Brain microvascular endothelial cell (primary cell): ENCODE measurements around the gene GAL3ST3.

Experiments
- DNase-seq: peaks from one replicate; pipeline ENCODE4 v3.0.0-alpha.2; 2020
- H3K27ac ChIP-seq: fragments of 250-450 bp; sonication (Bioruptor Pico); 2 replicates; pipeline ENCODE4 v1.5.1; 2020; ENCODE audit warnings: mild to moderate bottlenecking, moderate library complexity
- H3K27me3 ChIP-seq: fragments of 250-450 bp; sonication (Bioruptor Pico); replicated peaks from 2 replicates; pipeline ENCODE4 v1.5.1; 2020; ENCODE audit warnings: mild to moderate bottlenecking
- H3K36me3 ChIP-seq: fragments of 250-450 bp; sonication (Bioruptor Pico); replicated peaks from 2 replicates; pipeline ENCODE4 v1.5.1; 2020; ENCODE audit warnings: mild to moderate bottlenecking
- H3K4me3 ChIP-seq: 2 replicates; pipeline ENCODE4 v1.5.1; 2011; ENCODE audit warnings: low read depth, mild to moderate bottlenecking, control low read depth, low read length, moderate library complexity
- CTCF ChIP-seq: IDR thresholded peaks from 2 replicates; pipeline ENCODE4 v1.5.1; 2011; ENCODE audit warnings: low read depth, mild to moderate bottlenecking, moderate library complexity, low read length, control low read depth, inconsistent platforms; ENCODE audit errors: missing control alignments
- in situ Hi-C: cut with HindIII; loops from 2 replicates; pipeline ENCODE4 v1.10.0; 2017; ENCODE audit warnings: low sequenced_read_pairs, low pct_ligation_motif_present

GAL3ST3 gene

DNA sequence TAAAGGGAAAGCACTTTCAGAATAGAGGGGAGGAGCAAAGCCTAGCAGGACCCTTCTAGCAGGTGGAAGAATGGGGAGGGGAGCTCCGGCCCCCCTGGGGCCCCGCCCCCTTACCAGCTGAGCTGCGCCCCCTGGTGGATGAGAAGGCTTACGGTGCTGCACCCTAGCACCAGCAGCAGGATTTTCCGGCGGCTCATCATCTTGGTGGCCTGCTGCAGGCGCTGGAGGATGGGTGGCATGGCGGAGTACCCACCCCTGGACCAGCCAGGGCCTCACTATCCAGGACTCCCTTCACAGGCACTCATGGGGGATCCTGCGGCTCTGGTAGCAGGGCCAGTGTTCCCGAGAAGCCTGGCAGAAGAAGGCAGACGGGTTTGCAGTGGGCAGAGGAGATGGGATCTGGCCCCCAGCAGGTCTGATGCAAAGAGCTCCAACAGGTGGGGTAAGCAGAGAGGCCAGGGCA, 3.8 kb downstream of the GAL3ST3 start:
- in situ Hi-C loops: no loop called here

DNA sequence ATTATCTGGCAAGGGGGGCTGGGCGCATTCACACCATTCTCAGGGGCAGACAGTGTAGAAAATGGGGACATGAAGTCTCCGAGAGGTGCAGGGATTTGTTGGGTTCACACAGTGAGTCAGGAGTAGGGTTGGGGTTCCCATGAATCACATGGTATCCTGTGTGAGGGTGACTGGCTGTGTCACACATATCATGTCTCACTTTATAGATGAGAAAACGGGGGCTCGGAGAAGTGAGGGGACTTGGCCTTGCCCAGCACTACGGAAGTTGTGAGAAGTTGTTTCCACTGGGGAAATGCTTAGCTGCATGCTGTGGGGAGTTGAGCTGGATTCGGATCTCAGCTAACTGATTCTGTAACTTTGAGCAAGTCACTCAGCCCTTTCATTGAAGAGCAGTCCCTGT, 4.2 kb downstream of the GAL3ST3 start:
- Histone ChIP-seq H3K27ac (no peak overlapping the region), H3K4me3 (no peak overlapping the region), H3K27me3 (no peaks in the 10 kb centered on the region), H3K36me3 (no peaks in the 10 kb centered on the region)
- no peak for DNase-seq
- in situ Hi-C loops: no loop called here
- no peak for TF ChIP-seq CTCF

More for the DNA sequence above, 3.8 kb downstream of the GAL3ST3 start:
- Histone ChIP-seq H3K27me3 (no peaks in the 10 kb centered on the region), H3K27ac (no peak overlapping the region), H3K4me3 (no peak overlapping the region), H3K36me3 (no peaks in the 10 kb centered on the region)
- peak; percentile 36 for DNase-seq
- peak; percentile 98 for TF ChIP-seq CTCF

DNA sequence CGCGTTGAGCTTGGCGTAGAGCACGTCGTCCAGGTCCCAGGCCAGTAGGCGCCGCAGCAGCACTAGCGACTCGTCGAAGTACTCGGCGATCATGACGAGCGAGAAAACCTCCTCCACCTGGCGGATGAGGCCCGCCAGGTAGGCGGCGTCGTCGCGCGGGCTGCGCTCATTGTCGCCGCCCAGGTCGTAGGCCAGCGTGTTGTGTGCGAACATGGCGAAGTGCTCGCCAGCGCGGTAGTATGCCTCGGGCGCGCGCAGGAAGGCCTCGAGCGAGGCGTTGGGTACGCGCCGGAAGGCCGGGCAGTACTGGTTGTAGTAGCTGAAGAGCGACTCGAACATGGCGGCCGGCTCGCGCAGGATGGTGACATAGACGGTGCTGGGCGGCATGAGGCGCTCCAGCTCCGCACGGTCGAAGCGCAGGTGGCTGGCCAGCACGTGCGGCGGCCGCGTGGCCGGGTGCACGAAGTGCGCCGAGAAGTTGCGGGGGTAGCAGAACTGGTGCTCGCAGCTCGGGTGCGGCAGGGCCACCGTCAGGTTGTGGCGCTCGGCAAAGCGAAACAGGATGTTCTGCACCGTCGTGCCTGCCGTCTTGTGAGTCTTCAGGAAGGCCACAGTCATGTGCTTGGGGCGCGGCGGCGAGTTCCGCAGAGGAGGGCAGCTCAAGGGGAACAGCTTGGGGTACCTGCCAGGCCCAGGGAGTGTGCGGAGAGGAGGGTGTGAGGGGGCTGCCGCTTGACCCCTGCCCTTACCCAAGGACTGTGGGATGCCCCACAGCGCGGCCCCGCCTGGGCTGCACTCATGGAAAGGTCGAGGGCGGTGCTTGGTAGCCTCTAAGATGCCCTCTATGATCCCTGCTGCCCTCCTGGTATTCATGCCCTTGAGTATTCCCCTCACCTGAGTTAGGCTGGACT, 5.7 kb downstream of the GAL3ST3 start:
- no peak for DNase-seq
- no peak overlapping the region for H3K4me3 ChIP-seq
- no peaks in the 10 kb centered on the region for H3K27me3 ChIP-seq
- no peak for TF ChIP-seq CTCF
- in situ Hi-C loops: no loop called here
- H3K36me3 ChIP-seq: no peaks in the 10 kb centered on the region
- H3K27ac ChIP-seq: no peak overlapping the region

DNA sequence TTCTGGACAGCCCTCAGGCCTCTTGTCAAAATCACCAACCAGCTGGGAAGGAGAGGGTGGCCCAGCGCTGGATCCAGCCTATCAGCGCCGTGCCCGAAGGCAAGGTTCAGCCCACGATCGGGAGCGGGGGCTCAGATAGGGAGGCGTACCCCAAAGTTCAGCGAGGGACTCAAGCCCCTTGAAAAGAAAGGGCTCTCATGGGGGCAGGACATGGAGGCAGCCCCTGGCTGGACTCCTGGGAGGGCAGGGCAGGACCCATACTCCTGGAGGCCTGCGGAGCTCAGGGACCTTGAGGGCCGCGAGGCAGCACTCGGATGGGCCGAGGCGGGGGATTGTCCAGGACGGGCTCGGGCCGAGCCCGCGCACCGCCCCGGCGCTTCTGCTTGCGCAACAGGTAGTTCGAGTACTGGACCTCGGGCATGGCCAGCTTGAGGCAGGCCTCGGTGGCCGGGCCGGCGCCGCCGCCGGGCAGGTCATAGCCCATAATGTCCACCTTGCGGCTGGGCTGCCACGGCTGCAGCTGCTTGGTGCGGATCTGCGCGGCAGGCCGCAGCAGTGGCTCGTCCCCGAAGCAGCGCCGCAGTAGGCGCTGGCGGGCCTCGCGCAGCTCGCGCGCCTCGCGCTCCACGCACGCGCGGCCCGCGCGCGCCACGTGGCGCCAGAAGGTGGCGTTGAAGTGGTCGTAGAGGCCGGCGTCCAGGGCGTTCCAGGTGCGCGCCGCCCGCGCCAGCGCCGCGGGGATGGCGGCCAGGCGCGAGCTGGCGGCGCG, 6.5 kb downstream of the GAL3ST3 start:
- no peaks in the 10 kb centered on the region for H3K36me3 ChIP-seq
- no peak overlapping the region for H3K27ac ChIP-seq
- in situ Hi-C loops: no loop called here
- no peak for TF ChIP-seq CTCF
- H3K27me3 ChIP-seq: no peaks in the 10 kb centered on the region
- H3K4me3 ChIP-seq: no peak overlapping the region
- DNase-seq: no peak

GRCh38 chr11:66039765-66040164, 9.2 kb downstream of the GAL3ST3 start:
- H3K4me3 ChIP-seq: no peak overlapping the region
- no peak overlapping the region for H3K27ac ChIP-seq
- no peaks in the 10 kb centered on the region for H3K27me3 ChIP-seq
- H3K36me3 ChIP-seq: no peaks in the 10 kb centered on the region
- in situ Hi-C loops: no loop called here
- TF ChIP-seq CTCF: no peak
- no peak for DNase-seq
